Hematopoietic multipotent progenitor cell treated with erythropoietin and hydrocortisone succinate and interleukin-3 and kit ligand, for 15 days (in vitro differentiated cells): ENCODE measurements around the gene BOC.

Source experiments
- DNase-seq: peaks from one replicate; pipeline ENCODE4 v3.0.0-alpha.2; 2015; ENCODE audit warnings: low spot score

BOC gene

GRCh38 chr3:113185194-113185835 is 26.0 kb upstream of the BOC start:
- no peak for DNase-seq

- no peak for DNase-seq
Measured at GRCh38 chr3:113186566-113186965, 24.8 kb upstream of the BOC start.

GRCh38 chr3:113193288-113193687 is 18.1 kb upstream of the BOC start:
- no peak for DNase-seq

- DNase-seq, result no peak
Measured at GRCh38 chr3:113193719-113194118, 17.6 kb upstream of the BOC start.

- DNase-seq, result no peak
Measured at GRCh38 chr3:113194823-113195401, 16.4 kb upstream of the BOC start.

GRCh38 chr3:113200351-113200750 is 11.0 kb upstream of the BOC start:
- DNase-seq, result no peak

- DNase-seq, result no peak
Measured at GRCh38 chr3:113200946-113201345, 10.4 kb upstream of the BOC start.

GRCh38 chr3:113204371-113204770 is 7.0 kb upstream of the BOC start:
- no peak for DNase-seq

- DNase-seq, result no peak
Measured at GRCh38 chr3:113205481-113205880, 5.9 kb upstream of the BOC start.

GRCh38 chr3:113210604-113211329 is 590 bp upstream of the BOC start:
- DNase-seq, result no peak

GRCh38 chr3:113212150-113212843 is 940 bp downstream of the BOC start:
- no peak for DNase-seq

- DNase-seq, result no peak
Measured at GRCh38 chr3:113212844-113213375, 1.6 kb downstream of the BOC start.

- DNase-seq, result no peak
Measured at GRCh38 chr3:113213896-113214587, 2.7 kb downstream of the BOC start.

- no peak for DNase-seq
Measured at GRCh38 chr3:113214917-113215595, 3.7 kb downstream of the BOC start.

- no peak for DNase-seq
Measured at GRCh38 chr3:113216393-113216792, 5.0 kb downstream of the BOC start.

- DNase-seq, result no peak
Measured at GRCh38 chr3:113218011-113218680, 6.8 kb downstream of the BOC start.

GRCh38 chr3:113218681-113219045 is 7.3 kb downstream of the BOC start:
- DNase-seq, result no peak

- no peak for DNase-seq
Measured at GRCh38 chr3:113219605-113220300, 8.4 kb downstream of the BOC start.

- no peak for DNase-seq
Measured at GRCh38 chr3:113220721-113221120, 9.4 kb downstream of the BOC start.

- DNase-seq, result no peak
Measured at GRCh38 chr3:113221721-113222257, 10.4 kb downstream of the BOC start.
